ENCODE results near the gene EIF4G3. TPM values are rescaled to one million over a fixed set of nuclear protein-coding genes. Genes with fewer than 3 reads are reported as not detected.

EIF4G3 gene
- total RNA-seq, 1 donor from 2014 or later = 27.3 TPM

GRCh38 chr1:20982316-20982715 lies 194.4 kb downstream of the EIF4G3 start:
- no peak overlapping the region for H3K4me3 ChIP-seq (ENCODE audit: low read depth, low read length)
- TF ChIP-seq CTCF (conservative IDR thresholded peaks at IDR 0.05; ENCODE audit: low read depth, low read length) = no peak
- DNase-seq (ENCODE audit: low read depth) = no peak

GRCh38 chr1:20981915-20982314 lies 194.8 kb downstream of the EIF4G3 start:
- no peak overlapping the region for H3K4me3 ChIP-seq (ENCODE audit: low read depth, low read length)
- DNase-seq (ENCODE audit: low read depth) = peak; percentile 13
- TF ChIP-seq CTCF (conservative IDR thresholded peaks at IDR 0.05; ENCODE audit: low read depth, low read length) = peak; percentile 58

GRCh38 chr1:20980051-20980450 lies 196.6 kb downstream of the EIF4G3 start:
- DNase-seq (ENCODE audit: low read depth) = no peak
- no peak for TF ChIP-seq CTCF (conservative IDR thresholded peaks at IDR 0.05; ENCODE audit: low read depth, low read length)
- no peak overlapping the region for H3K4me3 ChIP-seq (ENCODE audit: low read depth, low read length)

- TF ChIP-seq CTCF (conservative IDR thresholded peaks at IDR 0.05; ENCODE audit: low read depth, low read length) = no peak
- H3K4me3 ChIP-seq (ENCODE audit: low read depth, low read length) = no peak overlapping the region
- DNase-seq (ENCODE audit: low read depth) = no peak
These were observed 198.3 kb downstream of the EIF4G3 start for GRCh38 chr1:20978413-20978812.

- DNase-seq (ENCODE audit: low read depth) = no peak
- H3K4me3 ChIP-seq (ENCODE audit: low read depth, low read length) = no peak overlapping the region
- no peak for TF ChIP-seq CTCF (conservative IDR thresholded peaks at IDR 0.05; ENCODE audit: low read depth, low read length)
These were observed 201.0 kb downstream of the EIF4G3 start for GRCh38 chr1:20975668-20976067.

- DNase-seq (ENCODE audit: low read depth) = no peak
- H3K4me3 ChIP-seq (ENCODE audit: low read depth, low read length) = no peak overlapping the region
- no peak for TF ChIP-seq CTCF (conservative IDR thresholded peaks at IDR 0.05; ENCODE audit: low read depth, low read length)
These were observed 201.7 kb downstream of the EIF4G3 start for GRCh38 chr1:20974951-20975350.

GRCh38 chr1:20974069-20974468 lies 202.6 kb downstream of the EIF4G3 start:
- TF ChIP-seq CTCF (conservative IDR thresholded peaks at IDR 0.05; ENCODE audit: low read depth, low read length) = no peak
- H3K4me3 ChIP-seq (ENCODE audit: low read depth, low read length) = no peak overlapping the region
- DNase-seq (ENCODE audit: low read depth) = no peak
